AG09319 (cell line): ENCODE results near the gene TFDP2.
"Not testable (repeated sequence)": the region's sequence is repeated elsewhere in the genome, so short reads cannot be mapped to it uniquely, and the experiment has no call there.

Source experiments
- DNase-seq: peaks from one replicate; pipeline ENCODE4 v3.0.0-alpha.2; 2010; ENCODE audit warnings: low read depth; ENCODE audit errors: extremely low read depth
- TF ChIP-seq, protein P1 (sequence below): IDR thresholded peaks from 2 replicates; pipeline ENCODE4 v1.5.1; 2011; ENCODE audit warnings: low read depth, mild to moderate bottlenecking, inconsistent platforms, low read length, moderate library complexity

Gene TFDP2

DNA sequence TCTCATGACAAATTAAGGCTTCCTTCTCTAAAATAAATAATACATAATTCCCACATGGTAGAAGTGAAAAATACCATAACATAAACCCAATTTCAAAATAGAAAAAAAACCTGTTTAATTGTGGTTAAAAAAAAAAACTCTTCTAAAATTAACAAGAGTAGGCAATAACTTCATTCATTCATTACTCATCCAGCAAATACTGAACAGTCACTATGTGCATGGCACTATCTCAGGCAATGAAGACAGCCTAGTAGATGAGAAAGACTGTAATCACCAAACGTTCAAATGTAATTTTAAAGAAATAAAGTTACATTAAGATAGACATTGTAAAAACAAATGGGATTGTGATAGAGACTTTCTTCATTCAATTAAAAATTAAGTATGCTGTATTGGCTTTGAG lies 43.4 kb downstream of the TFDP2 start:
- no peak for DNase-seq

DNA sequence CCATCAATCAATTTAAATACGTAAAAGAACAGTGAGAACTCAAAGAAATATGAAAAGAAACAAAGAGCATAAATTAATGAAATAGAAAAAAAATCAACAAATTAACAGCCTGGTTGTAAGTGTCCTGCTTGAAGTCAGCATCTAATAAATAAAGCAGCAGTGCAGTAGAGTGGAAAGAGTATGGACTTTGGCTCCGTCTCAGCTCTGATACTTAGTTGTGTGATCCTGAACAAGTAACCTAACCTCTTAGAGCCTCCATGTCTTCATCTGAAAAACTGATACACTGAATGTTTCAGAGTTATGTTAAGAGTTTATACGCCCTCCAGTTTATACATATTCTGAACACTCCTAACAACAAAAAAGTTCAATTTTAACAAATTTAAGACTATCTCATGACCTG lies 44.6 kb downstream of the TFDP2 start:
- TF ChIP-seq, protein P1, sequence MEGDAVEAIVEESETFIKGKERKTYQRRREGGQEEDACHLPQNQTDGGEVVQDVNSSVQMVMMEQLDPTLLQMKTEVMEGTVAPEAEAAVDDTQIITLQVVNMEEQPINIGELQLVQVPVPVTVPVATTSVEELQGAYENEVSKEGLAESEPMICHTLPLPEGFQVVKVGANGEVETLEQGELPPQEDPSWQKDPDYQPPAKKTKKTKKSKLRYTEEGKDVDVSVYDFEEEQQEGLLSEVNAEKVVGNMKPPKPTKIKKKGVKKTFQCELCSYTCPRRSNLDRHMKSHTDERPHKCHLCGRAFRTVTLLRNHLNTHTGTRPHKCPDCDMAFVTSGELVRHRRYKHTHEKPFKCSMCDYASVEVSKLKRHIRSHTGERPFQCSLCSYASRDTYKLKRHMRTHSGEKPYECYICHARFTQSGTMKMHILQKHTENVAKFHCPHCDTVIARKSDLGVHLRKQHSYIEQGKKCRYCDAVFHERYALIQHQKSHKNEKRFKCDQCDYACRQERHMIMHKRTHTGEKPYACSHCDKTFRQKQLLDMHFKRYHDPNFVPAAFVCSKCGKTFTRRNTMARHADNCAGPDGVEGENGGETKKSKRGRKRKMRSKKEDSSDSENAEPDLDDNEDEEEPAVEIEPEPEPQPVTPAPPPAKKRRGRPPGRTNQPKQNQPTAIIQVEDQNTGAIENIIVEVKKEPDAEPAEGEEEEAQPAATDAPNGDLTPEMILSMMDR: no peak
- no peak for DNase-seq

More for the DNA sequence above, 43.4 kb downstream of the TFDP2 start:
- TF ChIP-seq, protein P1: no peak

DNA sequence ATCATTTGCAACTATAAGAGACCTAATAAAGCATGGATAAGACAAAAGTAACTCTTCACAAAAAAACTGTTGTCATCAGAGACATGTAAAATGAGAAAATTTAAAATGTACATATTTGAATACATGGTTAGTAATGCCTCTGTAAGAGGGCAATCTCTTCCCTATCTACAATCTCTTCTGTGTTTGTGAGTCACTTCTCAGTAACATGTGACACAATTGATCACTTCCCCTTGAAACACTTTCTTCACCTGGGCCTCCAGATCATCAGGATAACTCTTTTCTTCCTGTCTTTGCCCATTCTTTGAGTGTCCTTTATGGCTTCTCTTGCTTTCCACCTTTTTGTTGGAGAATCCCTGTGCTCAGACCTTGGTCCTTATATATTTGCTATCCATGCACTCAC lies 50.4 kb downstream of the TFDP2 start:
- DNase-seq: no peak
- TF ChIP-seq, protein P1: no peak

- TF ChIP-seq, protein P1: no peak
- DNase-seq: no peak
These were observed 52.1 kb downstream of the TFDP2 start for GRCh38 chr3:142097099-142097843.

DNA sequence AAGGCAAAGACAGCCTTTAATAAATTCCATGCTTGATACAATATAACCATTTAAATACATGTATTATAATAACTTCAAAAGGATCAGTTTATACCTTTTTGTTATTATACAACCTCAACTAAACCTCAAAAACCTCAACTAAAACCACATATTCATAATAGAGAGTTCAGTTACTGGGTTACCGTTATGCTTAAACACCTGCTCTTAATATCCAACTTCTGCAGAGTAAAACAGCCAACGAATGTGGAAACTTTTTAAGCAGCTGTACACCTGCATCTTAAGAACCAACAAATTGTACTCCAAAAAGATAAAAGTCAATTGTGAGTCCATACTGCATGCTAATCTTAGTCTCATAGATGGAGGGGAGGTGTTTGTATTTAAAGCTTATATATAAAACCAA lies 53.5 kb downstream of the TFDP2 start:
- TF ChIP-seq, protein P1: no peak
- DNase-seq: no peak

DNA sequence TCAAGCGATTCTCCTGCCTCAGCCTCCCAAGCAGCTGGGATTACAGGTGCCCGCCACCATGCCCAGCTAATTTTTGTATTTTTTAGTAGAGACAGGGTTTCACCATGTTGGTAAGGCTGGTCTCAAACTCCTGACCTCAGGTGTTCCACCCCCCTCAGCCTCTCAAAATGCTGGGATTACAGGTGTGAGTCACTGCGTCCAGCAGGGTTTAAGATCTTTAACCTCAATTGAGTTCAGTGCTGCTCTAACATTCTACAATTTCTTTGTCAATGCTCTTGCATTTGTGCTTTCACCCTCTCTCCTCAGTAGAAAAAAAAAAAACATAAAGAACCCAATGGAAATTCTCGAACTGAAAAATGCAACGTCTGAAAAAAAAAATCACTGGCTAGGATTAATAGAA lies 60.4 kb downstream of the TFDP2 start:
- DNase-seq: not testable (repeated sequence)

GRCh38 chr3:142088522-142088921 lies 60.8 kb downstream of the TFDP2 start:
- DNase-seq: no peak
- TF ChIP-seq, protein P1: no peak

DNA sequence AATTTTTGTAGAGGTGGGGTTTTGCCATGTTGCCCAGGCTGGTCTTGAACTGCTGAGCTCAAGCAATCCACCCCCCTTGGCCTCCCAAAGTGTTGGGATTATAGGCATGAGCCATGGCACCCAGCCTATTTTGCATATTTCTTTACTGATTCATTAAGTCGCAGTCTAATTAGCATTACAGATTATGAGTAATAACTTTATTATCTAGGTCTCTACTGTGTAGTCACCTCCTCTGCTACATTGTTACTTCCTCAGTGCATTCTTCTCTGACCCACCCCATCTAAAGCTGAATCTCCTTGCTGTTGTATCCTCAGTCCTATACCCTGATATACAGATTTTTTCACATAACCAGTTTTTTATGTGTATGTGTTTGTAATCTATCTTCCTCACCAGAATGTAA lies 61.7 kb downstream of the TFDP2 start:
- no peak for DNase-seq
- TF ChIP-seq, protein P1: no peak
